ENCODE measurements around the gene MAS1L. TPM values are rescaled to one million over a fixed set of nuclear protein-coding genes. Genes with fewer than 3 reads are reported as not detected.

MAS1L gene
- total RNA-seq, 1 donor from 2014 or later: not detected

- H3K9me3 Mint-ChIP-seq (ENCODE audit: unreplicated experiment): peaks cover 9% of the 10 kb centered on the region
- DNase-seq (ENCODE audit: extremely low spot score, unreplicated experiment): peak; percentile 73
- no peak for TF ChIP-seq CTCF (IDR thresholded peaks at IDR 0.05)
- no peaks in the 10 kb centered on the region for H3K36me3 Mint-ChIP-seq (ENCODE audit: unreplicated experiment)
- no peak overlapping the region for H3K27ac Mint-ChIP-seq (ENCODE audit: unreplicated experiment)
- peaks cover 6% of the 10 kb centered on the region for H3K27me3 Mint-ChIP-seq (ENCODE audit: unreplicated experiment)
- no peak overlapping the region for H3K4me3 Mint-ChIP-seq (ENCODE audit: unreplicated experiment)
- H3K4me1 Mint-ChIP-seq (ENCODE audit: unreplicated experiment): no peaks in the 10 kb centered on the region
These were observed 31.7 kb upstream of the MAS1L start for GRCh38 chr6:29519291-29520010.

- Mint-ChIP-seq H3K4me3 (ENCODE audit: unreplicated experiment) (no peak overlapping the region), H3K9me3 (ENCODE audit: unreplicated experiment) (peaks cover 7% of the 10 kb centered on the region), H3K36me3 (ENCODE audit: unreplicated experiment) (no peaks in the 10 kb centered on the region), H3K27me3 (ENCODE audit: unreplicated experiment) (peaks cover 2% of the 10 kb centered on the region), H3K27ac (ENCODE audit: unreplicated experiment) (no peak overlapping the region), H3K4me1 (ENCODE audit: unreplicated experiment) (no peaks in the 10 kb centered on the region)
- peak; percentile 76 for DNase-seq (ENCODE audit: extremely low spot score, unreplicated experiment)
- no peak for TF ChIP-seq CTCF (IDR thresholded peaks at IDR 0.05)
These were observed 30.1 kb upstream of the MAS1L start for GRCh38 chr6:29517728-29518440.

GRCh38 chr6:29517245-29517644 is 29.5 kb upstream of the MAS1L start:
- H3K9me3 Mint-ChIP-seq (ENCODE audit: unreplicated experiment): peaks cover 5% of the 10 kb centered on the region
- DNase-seq (ENCODE audit: extremely low spot score, unreplicated experiment): peak; percentile 62
- H3K27me3 Mint-ChIP-seq (ENCODE audit: unreplicated experiment): no peaks in the 10 kb centered on the region
- H3K36me3 Mint-ChIP-seq (ENCODE audit: unreplicated experiment): no peaks in the 10 kb centered on the region
- no peak for TF ChIP-seq CTCF (IDR thresholded peaks at IDR 0.05)
- no peaks in the 10 kb centered on the region for H3K4me1 Mint-ChIP-seq (ENCODE audit: unreplicated experiment)
- H3K27ac Mint-ChIP-seq (ENCODE audit: unreplicated experiment): no peak overlapping the region
- no peak overlapping the region for H3K4me3 Mint-ChIP-seq (ENCODE audit: unreplicated experiment)

- DNase-seq (ENCODE audit: extremely low spot score, unreplicated experiment): peak; percentile 67
- Mint-ChIP-seq H3K27ac (ENCODE audit: unreplicated experiment) (no peak overlapping the region), H3K27me3 (ENCODE audit: unreplicated experiment) (no peaks in the 10 kb centered on the region), H3K4me3 (ENCODE audit: unreplicated experiment) (no peak overlapping the region), H3K4me1 (ENCODE audit: unreplicated experiment) (no peaks in the 10 kb centered on the region), H3K9me3 (ENCODE audit: unreplicated experiment) (peaks cover 5% of the 10 kb centered on the region), H3K36me3 (ENCODE audit: unreplicated experiment) (no peaks in the 10 kb centered on the region)
- no peak for TF ChIP-seq CTCF (IDR thresholded peaks at IDR 0.05)
These were observed 28.4 kb upstream of the MAS1L start for GRCh38 chr6:29516108-29516507.

- Mint-ChIP-seq H3K36me3 (ENCODE audit: unreplicated experiment) (no peaks in the 10 kb centered on the region), H3K4me1 (ENCODE audit: unreplicated experiment) (no peaks in the 10 kb centered on the region), H3K4me3 (ENCODE audit: unreplicated experiment) (no peak overlapping the region), H3K9me3 (ENCODE audit: unreplicated experiment) (no peaks in the 10 kb centered on the region), H3K27me3 (ENCODE audit: unreplicated experiment) (peaks cover 5% of the 10 kb centered on the region), H3K27ac (ENCODE audit: unreplicated experiment) (no peak overlapping the region)
- TF ChIP-seq CTCF (IDR thresholded peaks at IDR 0.05): no peak
- DNase-seq (ENCODE audit: extremely low spot score, unreplicated experiment): peak; percentile 59
These were observed 23.1 kb upstream of the MAS1L start for GRCh38 chr6:29510746-29511300.
